Lower leg skin (tissue), 3 donors: ENCODE measurements around the gene TMTC2.

ENCODE experiments used
- POLR2A ChIP-seq, 2 donors: fragments of 450-650 bp; IDR thresholded peaks; one replicate each; pipeline ENCODE4 v1.6.1; 2016 to 2017; ENCODE audit warnings: antibody characterized with exemption in 2 of 2, mild to moderate bottlenecking in 1 of 2, moderate library complexity in 1 of 2
- TF ChIP-seq, protein P1 (sequence below), 3 donors: fragments of 450-650 bp; IDR thresholded peaks; one replicate each; pipeline ENCODE4 v1.5.1; 2016; ENCODE audit warnings: antibody characterized with exemption in 3 of 3, mild to moderate bottlenecking in 3 of 3, moderate library complexity in 2 of 3

DNA sequence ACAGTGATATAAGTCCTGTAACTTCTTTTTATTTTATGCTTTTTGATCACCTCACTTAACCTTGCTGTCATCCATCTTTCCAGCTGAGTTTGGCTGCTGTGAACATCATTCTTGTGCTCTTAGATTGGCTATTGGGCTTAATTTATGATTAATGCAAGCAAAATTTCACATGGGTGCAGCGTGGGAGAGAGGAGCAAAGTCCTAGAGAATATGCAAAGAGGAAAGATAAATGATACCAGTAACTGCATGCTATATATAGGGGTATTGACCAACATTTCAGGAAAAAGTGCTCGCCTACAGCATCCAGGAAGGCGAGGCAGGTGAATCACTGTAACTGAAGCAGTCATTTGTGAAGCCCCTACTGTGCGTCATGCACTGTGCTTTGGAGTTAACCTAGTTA, 153.1 kb downstream of the TMTC2 start:
- TF ChIP-seq, protein P1, sequence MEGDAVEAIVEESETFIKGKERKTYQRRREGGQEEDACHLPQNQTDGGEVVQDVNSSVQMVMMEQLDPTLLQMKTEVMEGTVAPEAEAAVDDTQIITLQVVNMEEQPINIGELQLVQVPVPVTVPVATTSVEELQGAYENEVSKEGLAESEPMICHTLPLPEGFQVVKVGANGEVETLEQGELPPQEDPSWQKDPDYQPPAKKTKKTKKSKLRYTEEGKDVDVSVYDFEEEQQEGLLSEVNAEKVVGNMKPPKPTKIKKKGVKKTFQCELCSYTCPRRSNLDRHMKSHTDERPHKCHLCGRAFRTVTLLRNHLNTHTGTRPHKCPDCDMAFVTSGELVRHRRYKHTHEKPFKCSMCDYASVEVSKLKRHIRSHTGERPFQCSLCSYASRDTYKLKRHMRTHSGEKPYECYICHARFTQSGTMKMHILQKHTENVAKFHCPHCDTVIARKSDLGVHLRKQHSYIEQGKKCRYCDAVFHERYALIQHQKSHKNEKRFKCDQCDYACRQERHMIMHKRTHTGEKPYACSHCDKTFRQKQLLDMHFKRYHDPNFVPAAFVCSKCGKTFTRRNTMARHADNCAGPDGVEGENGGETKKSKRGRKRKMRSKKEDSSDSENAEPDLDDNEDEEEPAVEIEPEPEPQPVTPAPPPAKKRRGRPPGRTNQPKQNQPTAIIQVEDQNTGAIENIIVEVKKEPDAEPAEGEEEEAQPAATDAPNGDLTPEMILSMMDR (IDR thresholded peaks at IDR 0.05), result no peak
- no peak for TF ChIP-seq POLR2A (IDR thresholded peaks at IDR 0.05)
